SK-N-SH (cell line): ENCODE results near the gene PCDH1.

Experiments
- CTCF ChIP-seq: fragments of 200-600 bp; sonication (generic); IDR thresholded peaks from 2 replicates; pipeline ENCODE4 v1.6.1; 2017; ENCODE audit warnings: antibody characterized with exemption, mild to moderate bottlenecking, moderate library complexity
- ELF1 ChIP-seq: IDR thresholded peaks from 2 replicates; pipeline ENCODE4 v1.4.0; 2012
- EP300 ChIP-seq, 2 experiments: IDR thresholded peaks; 2 replicates each; pipeline versions ENCODE4 v1.4.0 to v1.6.1; 2012; ENCODE audit warnings: borderline replicate concordance in 1 of 2, low read depth in 1 of 2, low read length in 1 of 2
- GABPA ChIP-seq: IDR thresholded peaks from 2 replicates; pipeline ENCODE4 v1.4.0; 2012; ENCODE audit warnings: low read depth, mild to moderate bottlenecking
- JUND ChIP-seq: IDR thresholded peaks from 2 replicates; pipeline ENCODE4 v1.4.0; 2012
- PBX3 ChIP-seq: IDR thresholded peaks from 2 replicates; pipeline ENCODE4; 2012
- POLR2AphosphoS5 ChIP-seq: IDR thresholded peaks from 2 replicates; pipeline ENCODE4 v1.6.1; 2012; ENCODE audit warnings: low read depth, low read length
- SMC3 ChIP-seq: IDR thresholded peaks from 2 replicates; pipeline ENCODE4 v1.6.1; 2012; ENCODE audit warnings: low read depth, low read length, improper control_type of control experiment
- TAF1 ChIP-seq: IDR thresholded peaks from 2 replicates; pipeline ENCODE4 v1.6.1; 2012; ENCODE audit warnings: low read depth, mild to moderate bottlenecking, low read length, moderate library complexity, borderline replicate concordance
- USF2 ChIP-seq: fragments of 150-350 bp; IDR thresholded peaks from 2 replicates; pipeline ENCODE4 v1.6.1; 2017; ENCODE audit warnings: antibody characterized with exemption, low read length, low read depth, borderline replicate concordance

- TF ChIP-seq CTCF (no peak), POLR2AphosphoS5 (no peak), ELF1 (no peak), TAF1 (no peak), EP300 (IDR thresholded peaks at IDR 0.05; ENCODE audit: borderline replicate concordance in 1 of 2, low read depth in 1 of 2, low read length in 1 of 2) (no peak), JUND (no peak), PBX3 (no peak), SMC3 (no peak), GABPA (no peak), USF2 (no peak)
Observed at GRCh38 chr5:141878186-141878710, at the start of gene PCDH1.
